GM23248 (cell line): ENCODE measurements around the gene RFWD3.

Experiments used
- EZH2 ChIP-seq: fragments of 200-600 bp; sonication (generic); IDR thresholded peaks from 2 replicates; pipeline ENCODE4 v1.6.1; 2018; ENCODE audit warnings: antibody characterized with exemption, mild to moderate bottlenecking; ENCODE audit not compliant: insufficient read depth, poor library complexity, severe bottlenecking
- EZH2phosphoT487 ChIP-seq: fragments of 200-600 bp; sonication (generic); IDR thresholded peaks from 2 replicates; pipeline ENCODE4 v1.6.1; 2018; ENCODE audit warnings: antibody characterized with exemption, moderate library complexity, mild to moderate bottlenecking, low read depth; ENCODE audit not compliant: insufficient read depth

GRCh38 chr16:74637742-74638453 lies 28.8 kb downstream of the RFWD3 start:
- TF ChIP-seq EZH2 = no peak
- no peak for TF ChIP-seq EZH2phosphoT487
